ENCODE data around the gene TRMT10A. TPM values are rescaled to one million over a fixed set of nuclear protein-coding genes. Genes with fewer than 3 reads are reported as not detected.

TRMT10A gene
- total RNA-seq: 1 to 10 TPM; 6.1 to 9.1 TPM

GRCh38 chr4:99563310-99564186 lies at the start of gene TRMT10A:
Gene TRMT10A, minus strand, starts transcription at chr4:99564039. Its CDS starts 4,701 bp downstream, at chr4:99559338.
- H3K4me3 Mint-ChIP-seq: peak within 1 kb of the TSS; percentile 96 to 97
- H3K36me3 Mint-ChIP-seq (ENCODE audit: insufficient read depth in 2 of 2): peaks cover 0 to 1% of the 10 kb centered on the region in 2 donors
- DNase-seq: peak; percentile 93 to 97
- H3K27me3 Mint-ChIP-seq (ENCODE audit: low read depth): peaks cover 10% of the 10 kb centered on the region
- no peaks in the 10 kb centered on the region for H3K9me3 Mint-ChIP-seq
- H3K4me1 Mint-ChIP-seq (ENCODE audit: low read depth): peaks cover 22% of the 10 kb centered on the region
- ATAC-seq (replicated peaks in 1 of 2): peak; percentile 94
- peak within 1 kb of the TSS; percentile 98 for H3K27ac Mint-ChIP-seq

GRCh38 chr4:99612704-99613103 lies 48.9 kb upstream of the TRMT10A start:
- H3K27me3 Mint-ChIP-seq (ENCODE audit: low read depth): peaks cover 34% of the 10 kb centered on the region
- H3K4me1 Mint-ChIP-seq (ENCODE audit: low read depth): no peaks in the 10 kb centered on the region

GRCh38 chr4:99612281-99612680 lies 48.4 kb upstream of the TRMT10A start:
- ATAC-seq (replicated peaks in 1 of 2): no peak
- no peaks in the 10 kb centered on the region for H3K4me1 Mint-ChIP-seq (ENCODE audit: low read depth)
- no peak overlapping the region for H3K4me3 Mint-ChIP-seq
- H3K36me3 Mint-ChIP-seq (ENCODE audit: insufficient read depth in 2 of 2): no peaks in the 10 kb centered on the region
- DNase-seq: no peak
- no peaks in the 10 kb centered on the region for H3K9me3 Mint-ChIP-seq
- H3K27me3 Mint-ChIP-seq (ENCODE audit: low read depth): peaks cover 34% of the 10 kb centered on the region
- H3K27ac Mint-ChIP-seq: no peak overlapping the region

More at GRCh38 chr4:99612704-99613103, 48.9 kb upstream of the TRMT10A start:
- Mint-ChIP-seq H3K4me3 (no peak overlapping the region), H3K27ac (no peak overlapping the region), H3K36me3 (ENCODE audit: insufficient read depth in 2 of 2) (no peaks in the 10 kb centered on the region), H3K9me3 (no peaks in the 10 kb centered on the region)
- no peak for DNase-seq
- ATAC-seq (replicated peaks in 1 of 2): no peak

GRCh38 chr4:99610605-99611175 lies 46.9 kb upstream of the TRMT10A start:
- Mint-ChIP-seq H3K27me3 (ENCODE audit: low read depth) (peaks cover 32% of the 10 kb centered on the region), H3K4me3 (no peak overlapping the region), H3K9me3 (no peaks in the 10 kb centered on the region), H3K36me3 (ENCODE audit: insufficient read depth in 2 of 2) (no peaks in the 10 kb centered on the region), H3K4me1 (ENCODE audit: low read depth) (no peaks in the 10 kb centered on the region), H3K27ac (no peak overlapping the region)
- no peak for ATAC-seq (replicated peaks in 1 of 2)
- DNase-seq: no peak

GRCh38 chr4:99608417-99608816 lies 44.6 kb upstream of the TRMT10A start:
- Mint-ChIP-seq H3K9me3 (no peaks in the 10 kb centered on the region), H3K36me3 (ENCODE audit: insufficient read depth in 2 of 2) (no peaks in the 10 kb centered on the region), H3K4me3 (no peak overlapping the region), H3K27ac (no peak overlapping the region), H3K27me3 (ENCODE audit: low read depth) (peaks cover 44% of the 10 kb centered on the region), H3K4me1 (ENCODE audit: low read depth) (no peaks in the 10 kb centered on the region)
- DNase-seq (no peak), ATAC-seq (replicated peaks in 1 of 2) (no peak)

GRCh38 chr4:99606716-99607115 lies 42.9 kb upstream of the TRMT10A start:
- Mint-ChIP-seq H3K27me3 (ENCODE audit: low read depth) (peaks cover 45% of the 10 kb centered on the region), H3K4me3 (no peak overlapping the region), H3K27ac (no peak overlapping the region), H3K36me3 (ENCODE audit: insufficient read depth in 2 of 2) (no peaks in the 10 kb centered on the region), H3K4me1 (ENCODE audit: low read depth) (no peaks in the 10 kb centered on the region), H3K9me3 (no peaks in the 10 kb centered on the region)
- DNase-seq: no peak
- ATAC-seq (replicated peaks in 1 of 2): no peak

GRCh38 chr4:99594818-99595217 lies 31.0 kb upstream of the TRMT10A start:
- H3K27ac Mint-ChIP-seq: no peak overlapping the region
- no peaks in the 10 kb centered on the region for H3K4me1 Mint-ChIP-seq (ENCODE audit: low read depth)
- H3K4me3 Mint-ChIP-seq: no peak overlapping the region
- DNase-seq: no peak
- H3K27me3 Mint-ChIP-seq (ENCODE audit: low read depth): peaks cover 8% of the 10 kb centered on the region
- H3K9me3 Mint-ChIP-seq: no peaks in the 10 kb centered on the region
- no peak for ATAC-seq (replicated peaks in 1 of 2)
- no peaks in the 10 kb centered on the region for H3K36me3 Mint-ChIP-seq (ENCODE audit: insufficient read depth in 2 of 2)

- no peak for DNase-seq
- H3K36me3 Mint-ChIP-seq (ENCODE audit: insufficient read depth in 2 of 2): no peaks in the 10 kb centered on the region
- H3K27ac Mint-ChIP-seq: no peak overlapping the region
- no peaks in the 10 kb centered on the region for H3K9me3 Mint-ChIP-seq
- H3K4me3 Mint-ChIP-seq: no peak overlapping the region
- H3K4me1 Mint-ChIP-seq (ENCODE audit: low read depth): no peaks in the 10 kb centered on the region
- peaks cover 14% of the 10 kb centered on the region for H3K27me3 Mint-ChIP-seq (ENCODE audit: low read depth)
- ATAC-seq (replicated peaks in 1 of 2): no peak
Measured at GRCh38 chr4:99593781-99594641, 30.2 kb upstream of the TRMT10A start.

GRCh38 chr4:99591757-99592156 lies 27.9 kb upstream of the TRMT10A start:
- ATAC-seq (replicated peaks in 1 of 2) (no peak), DNase-seq (no peak)
- Mint-ChIP-seq H3K27me3 (ENCODE audit: low read depth) (peaks cover 21% of the 10 kb centered on the region), H3K4me1 (ENCODE audit: low read depth) (no peaks in the 10 kb centered on the region), H3K4me3 (no peak overlapping the region), H3K9me3 (no peaks in the 10 kb centered on the region), H3K27ac (no peak overlapping the region), H3K36me3 (ENCODE audit: insufficient read depth in 2 of 2) (no peaks in the 10 kb centered on the region)

- Mint-ChIP-seq H3K4me1 (ENCODE audit: low read depth) (no peaks in the 10 kb centered on the region), H3K27ac (no peak overlapping the region), H3K4me3 (no peak overlapping the region), H3K36me3 (ENCODE audit: insufficient read depth in 2 of 2) (no peaks in the 10 kb centered on the region), H3K9me3 (no peaks in the 10 kb centered on the region), H3K27me3 (ENCODE audit: low read depth) (peaks cover 33% of the 10 kb centered on the region)
- ATAC-seq (replicated peaks in 1 of 2) (no peak), DNase-seq (no peak)
Measured at GRCh38 chr4:99587803-99588202, 24.0 kb upstream of the TRMT10A start.

GRCh38 chr4:99587309-99587708 lies 23.5 kb upstream of the TRMT10A start:
- ATAC-seq (replicated peaks in 1 of 2) (no peak), DNase-seq (no peak)
- H3K36me3 Mint-ChIP-seq (ENCODE audit: insufficient read depth in 2 of 2): no peaks in the 10 kb centered on the region
- H3K27ac Mint-ChIP-seq: no peak overlapping the region
- H3K27me3 Mint-ChIP-seq (ENCODE audit: low read depth): peaks cover 38% of the 10 kb centered on the region
- no peaks in the 10 kb centered on the region for H3K4me1 Mint-ChIP-seq (ENCODE audit: low read depth)
- no peak overlapping the region for H3K4me3 Mint-ChIP-seq
- H3K9me3 Mint-ChIP-seq: no peaks in the 10 kb centered on the region

GRCh38 chr4:99586797-99587196 lies 23.0 kb upstream of the TRMT10A start:
- no peak overlapping the region for H3K4me3 Mint-ChIP-seq
- H3K27me3 Mint-ChIP-seq (ENCODE audit: low read depth): peaks cover 43% of the 10 kb centered on the region
- no peak overlapping the region for H3K27ac Mint-ChIP-seq
- ATAC-seq (replicated peaks in 1 of 2): no peak
- no peak for DNase-seq
- no peaks in the 10 kb centered on the region for H3K36me3 Mint-ChIP-seq (ENCODE audit: insufficient read depth in 2 of 2)
- H3K4me1 Mint-ChIP-seq (ENCODE audit: low read depth): no peaks in the 10 kb centered on the region
- no peaks in the 10 kb centered on the region for H3K9me3 Mint-ChIP-seq

- H3K36me3 Mint-ChIP-seq (ENCODE audit: insufficient read depth in 2 of 2): no peaks in the 10 kb centered on the region
- peaks cover 48% of the 10 kb centered on the region for H3K27me3 Mint-ChIP-seq (ENCODE audit: low read depth)
- H3K9me3 Mint-ChIP-seq: no peaks in the 10 kb centered on the region
- no peak overlapping the region for H3K4me3 Mint-ChIP-seq
- DNase-seq (no peak), ATAC-seq (replicated peaks in 1 of 2) (no peak)
- H3K27ac Mint-ChIP-seq: peak overlapping the region; percentile 28
- H3K4me1 Mint-ChIP-seq (ENCODE audit: low read depth): no peaks in the 10 kb centered on the region
Measured at GRCh38 chr4:99586322-99586721, 22.5 kb upstream of the TRMT10A start.
